SK-N-SH (cell line): ENCODE results near the gene ARHGEF4. TPM values are rescaled to one million over a fixed set of nuclear protein-coding genes. Genes with fewer than 3 reads are reported as not detected.

ENCODE experiments used
- CTCF ChIA-PET: fragments of 300-600, 350-600 bp; formaldehyde crosslinking; extraction: SDS; loops from one replicate; lab custom pipeline; 2021; lab: Yijun Ruan, JAX
- POLR2A ChIA-PET: fragments of 350-600 bp; sonication (Branson Sonifier 250); formaldehyde crosslinking; extraction: SDS; loops from one replicate; lab custom pipeline; 2020; ENCODE audit warnings: antibody characterized with exemption, inconsistent platforms; lab: Yijun Ruan, JAX
- DNase-seq: peaks from one replicate; pipeline ENCODE4 v3.0.0; 2012
- H2AFZ ChIP-seq: fragments of 200-600 bp; sonication (generic); 2 replicates; pipeline ENCODE4 v1.8.1; 2016; ENCODE audit warnings: antibody characterized with exemption, mild to moderate bottlenecking, low read depth
- H3F3A ChIP-seq: fragments of 200-600 bp; sonication (generic); replicated peaks from 2 replicates; pipeline ENCODE3; 2016; ENCODE audit warnings: antibody characterized with exemption, mild to moderate bottlenecking; ENCODE audit not compliant: insufficient read depth
- H3K27ac ChIP-seq, 2 experiments: fragments of 200-500 bp in 1 of 2; fragments of 200-600 bp in 1 of 2; sonication (Bioruptor generic) in 1 of 2; sonication (generic), shearing (Covaris generic) in 1 of 2; 2 replicates each; pipeline versions ENCODE4 v1.5.1 to v1.6.1; 2014 to 2016; ENCODE audit warnings: low read depth in 2 of 2, inconsistent platforms in 1 of 2, low read length in 1 of 2, mild to moderate bottlenecking in 1 of 2, mixed read lengths in 1 of 2
- H3K27me3 ChIP-seq: fragments of 200-600 bp; sonication (generic), shearing (Covaris generic); 2 replicates; pipeline ENCODE4 v1.6.1; 2016; ENCODE audit warnings: mixed run types; ENCODE audit not compliant: insufficient read depth
- H3K36me3 ChIP-seq, 2 experiments: fragments of 200-500 bp in 1 of 2; fragments of 200-600 bp in 1 of 2; sonication (Bioruptor generic) in 1 of 2; sonication (generic) in 1 of 2; replicated peaks in 1 of 2; 2 replicates each; pipeline versions ENCODE3 to v1.5.1; 2014 to 2016; ENCODE audit warnings: low read length in 1 of 2, mild to moderate bottlenecking in 1 of 2; ENCODE audit not compliant: insufficient read depth in 2 of 2, control insufficient read depth in 1 of 2
- H3K4me1 ChIP-seq, 2 experiments: fragments of 200-500 bp in 1 of 2; fragments of 200-600 bp in 1 of 2; sonication (Bioruptor generic) in 1 of 2; sonication (generic), shearing (Covaris generic) in 1 of 2; 2 replicates each; pipeline versions ENCODE4 v1.5.1 to v1.6.1; 2014 to 2016; ENCODE audit warnings: low read depth in 1 of 2, low read length in 1 of 2, mixed run types in 1 of 2; ENCODE audit not compliant: insufficient read depth in 2 of 2, control insufficient read depth in 1 of 2
- H3K4me2 ChIP-seq: fragments of 200-600 bp; sonication (generic), shearing (Covaris generic); 2 replicates; pipeline ENCODE4 v1.6.1; 2017; ENCODE audit warnings: mixed run types
- H3K4me3 ChIP-seq, 2 experiments: fragments of 200-500 bp in 1 of 2; fragments of 200-600 bp in 1 of 2; sonication (Bioruptor generic) in 1 of 2; sonication (generic), shearing (Covaris generic) in 1 of 2; 2 replicates each; pipeline versions ENCODE4 v1.5.1 to v1.8.1; 2014 to 2016; ENCODE audit warnings: low read depth in 2 of 2, inconsistent platforms in 1 of 2, low read length in 1 of 2, mild to moderate bottlenecking in 1 of 2, mixed read lengths in 1 of 2, moderate library complexity in 1 of 2
- H3K79me2 ChIP-seq: fragments of 200-600 bp; sonication (generic); 2 replicates; pipeline ENCODE4 v1.8.1; 2017; ENCODE audit warnings: mild to moderate bottlenecking; ENCODE audit not compliant: insufficient read depth
- H3K9ac ChIP-seq: fragments of 200-600 bp; sonication (generic); 2 replicates; pipeline ENCODE4 v1.6.1; 2017; ENCODE audit warnings: mixed run types
- H3K9me2 ChIP-seq: fragments of 200-600 bp; sonication (generic); 2 replicates; pipeline ENCODE4 v1.6.1; 2017; ENCODE audit warnings: mixed run types
- H3K9me3 ChIP-seq: fragments of 200-600 bp; sonication (generic); 2 replicates; pipeline ENCODE4 v1.6.1; 2017; ENCODE audit warnings: mixed run types, mild to moderate bottlenecking, moderate library complexity
- H4K20me1 ChIP-seq: fragments of 200-600 bp; sonication (generic); 2 replicates; pipeline ENCODE4 v1.6.1; 2017; ENCODE audit warnings: mild to moderate bottlenecking, mixed run types; ENCODE audit not compliant: insufficient read depth
- EZH2phosphoT487 ChIP-seq: fragments of 200-600 bp; sonication (generic); IDR thresholded peaks from 2 replicates; pipeline ENCODE4 v1.6.1; 2017; ENCODE audit warnings: low read depth, mixed run types, mild to moderate bottlenecking, antibody characterized with exemption, moderate library complexity, borderline replicate concordance
- FOXJ3 ChIP-seq: sonication (generic); formaldehyde crosslinking; IDR thresholded peaks from 2 replicates; pipeline ENCODE4 v1.5.1; 2020; ENCODE audit warnings: mild to moderate bottlenecking, missing genetic modification reagents
- RCOR1 ChIP-seq: fragments of 150-350 bp; IDR thresholded peaks from 2 replicates; pipeline ENCODE4 v1.6.1; 2017; ENCODE audit warnings: antibody characterized with exemption, low read length
- WGBS: methylation state at CpG from one replicate; pipeline ENCODE4 v1.1.6; 2017; ENCODE audit warnings: low lambda C conversion rate; 5-methylcytosine and 5-hydroxymethylcytosine counted together
- polyA plus RNA-seq, 3 experiments: library from polyadenylated mRNA; depleted of rRNA; stranded (reverse); fragments of >200 nt; gene quantifications; 2 replicates each; pipeline ENCODE4 v1.2.3, GENCODE V29; 2012
- TF ChIP-seq, protein P1 (sequence below): IDR thresholded peaks from 2 replicates; pipeline ENCODE4 v1.4.0; 2012; ENCODE audit warnings: low read depth, borderline replicate concordance

Gene ARHGEF4
- polyA plus RNA-seq, 1 of the 3 experiments (the other 2 are of a cell fraction) = 2.3 TPM

DNA sequence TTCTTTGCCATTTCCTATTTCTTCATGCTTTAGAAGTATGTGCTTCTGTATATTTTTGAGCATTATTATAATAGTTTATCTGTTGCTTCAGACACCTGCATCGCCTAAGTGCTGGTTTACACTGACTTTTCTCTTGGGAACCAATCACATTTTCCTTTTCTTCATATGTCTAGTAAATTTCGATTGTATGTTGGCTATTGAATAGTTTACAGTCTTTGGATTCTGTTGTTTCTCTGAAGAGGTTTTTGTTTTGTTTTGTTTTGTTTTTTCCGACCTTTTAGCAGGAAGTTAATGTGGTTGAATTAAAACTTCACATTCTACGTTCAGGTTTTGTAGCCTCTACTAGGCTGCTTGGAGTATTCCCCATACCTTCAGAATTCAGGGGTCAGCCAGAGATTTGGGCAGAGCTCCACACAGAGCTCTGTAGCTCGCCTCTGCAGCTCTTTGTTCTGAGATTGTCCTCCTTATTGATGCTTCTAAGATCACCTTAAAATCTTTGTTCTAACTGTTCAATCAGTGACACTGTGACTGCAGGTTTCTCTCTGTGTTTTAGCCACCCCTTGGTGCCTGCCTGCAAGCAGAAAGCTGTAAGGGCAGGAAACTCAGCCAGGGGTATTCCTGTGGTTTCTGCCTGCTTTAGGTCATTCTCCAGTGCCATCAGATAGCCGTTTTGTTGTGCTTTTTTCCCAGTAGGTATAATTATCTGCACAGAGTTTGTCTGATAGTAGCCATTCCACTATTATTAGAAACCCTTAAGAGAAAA lies 173.2 kb downstream of the ARHGEF4 start:
- H3K27me3 ChIP-seq = no peaks in the 10 kb centered on the region; the same call in 1 of the 2 replicates
- WGBS = 26% methylated on average over 6 of the region's 6 CpGs
- CTCF ChIA-PET = interaction anchor here (0.8 kb wide), 1 partner anchor 45 kb away, joined by 4 read pairs; no protein-coding TSS in a partner anchor
- no peaks in the 10 kb centered on the region for H3K9me2 ChIP-seq
- H3K79me2 ChIP-seq = no peaks in the 10 kb centered on the region
- no peak for TF ChIP-seq FOXJ3 (CRISPR knock-in tag)
- DNase-seq = no peak
- POLR2A ChIA-PET = no interaction called here
- no peak overlapping the region for H2AFZ ChIP-seq
- no peaks in the 10 kb centered on the region for H4K20me1 ChIP-seq
- no peak overlapping the region for H3K9ac ChIP-seq
- H3K27ac ChIP-seq = no peak overlapping the region
- H3K4me3 ChIP-seq = no peak overlapping the region
- H3K9me3 ChIP-seq = no peaks in the 10 kb centered on the region
- peaks cover 0 to 7% of the 10 kb centered on the region in 2 experiments; a peak in 1 of 4 replicates for H3K4me1 ChIP-seq
- no peaks in the 10 kb centered on the region for H3K36me3 ChIP-seq
- H3K4me2 ChIP-seq = no peak overlapping the region
- H3F3A ChIP-seq = no peaks in the 10 kb centered on the region

DNA sequence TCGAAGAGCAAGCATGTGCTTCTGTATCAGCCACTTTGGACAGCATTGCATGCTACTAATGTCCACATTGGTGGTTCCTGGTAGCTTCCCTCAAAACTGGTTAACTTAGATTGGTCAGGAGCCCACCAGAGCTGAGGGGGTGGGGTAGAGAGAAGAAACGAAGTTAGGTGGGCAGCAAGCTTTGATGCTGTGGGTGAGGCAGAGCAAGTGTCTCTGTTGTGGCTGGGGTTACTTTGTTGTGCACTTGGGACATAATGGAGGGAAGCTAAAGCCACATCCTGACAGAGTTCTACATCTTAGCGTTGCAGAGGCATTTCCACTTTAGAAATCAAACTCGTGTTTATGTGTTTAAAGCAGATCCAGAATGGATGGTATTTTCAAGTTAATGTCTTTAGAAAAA lies 173.9 kb downstream of the ARHGEF4 start:
- peaks cover 0 to under 1% of the 10 kb centered on the region in 2 experiments; a peak in 1 of 4 replicates for H3K4me1 ChIP-seq
- no peak overlapping the region for H3K4me3 ChIP-seq
- no peak for DNase-seq
- no peak overlapping the region for H3K4me2 ChIP-seq
- H3K9ac ChIP-seq = no peak overlapping the region
- H3K27me3 ChIP-seq = no peaks in the 10 kb centered on the region; the same call in 1 of the 2 replicates
- H3K36me3 ChIP-seq = no peaks in the 10 kb centered on the region
- TF ChIP-seq, protein P1, sequence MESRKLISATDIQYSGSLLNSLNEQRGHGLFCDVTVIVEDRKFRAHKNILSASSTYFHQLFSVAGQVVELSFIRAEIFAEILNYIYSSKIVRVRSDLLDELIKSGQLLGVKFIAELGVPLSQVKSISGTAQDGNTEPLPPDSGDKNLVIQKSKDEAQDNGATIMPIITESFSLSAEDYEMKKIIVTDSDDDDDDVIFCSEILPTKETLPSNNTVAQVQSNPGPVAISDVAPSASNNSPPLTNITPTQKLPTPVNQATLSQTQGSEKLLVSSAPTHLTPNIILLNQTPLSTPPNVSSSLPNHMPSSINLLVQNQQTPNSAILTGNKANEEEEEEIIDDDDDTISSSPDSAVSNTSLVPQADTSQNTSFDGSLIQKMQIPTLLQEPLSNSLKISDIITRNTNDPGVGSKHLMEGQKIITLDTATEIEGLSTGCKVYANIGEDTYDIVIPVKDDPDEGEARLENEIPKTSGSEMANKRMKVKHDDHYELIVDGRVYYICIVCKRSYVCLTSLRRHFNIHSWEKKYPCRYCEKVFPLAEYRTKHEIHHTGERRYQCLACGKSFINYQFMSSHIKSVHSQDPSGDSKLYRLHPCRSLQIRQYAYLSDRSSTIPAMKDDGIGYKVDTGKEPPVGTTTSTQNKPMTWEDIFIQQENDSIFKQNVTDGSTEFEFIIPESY = no peak
- H3F3A ChIP-seq = no peaks in the 10 kb centered on the region
- no peaks in the 10 kb centered on the region for H4K20me1 ChIP-seq
- H3K9me3 ChIP-seq = no peaks in the 10 kb centered on the region
- H3K9me2 ChIP-seq = no peaks in the 10 kb centered on the region
- H3K27ac ChIP-seq = no peak overlapping the region
- no peak overlapping the region for H2AFZ ChIP-seq
- ChIA-PET CTCF (no interaction called here), POLR2A (no interaction called here)
- no peaks in the 10 kb centered on the region for H3K79me2 ChIP-seq
- WGBS = 40% methylated on average over 4 of the region's 4 CpGs

DNA sequence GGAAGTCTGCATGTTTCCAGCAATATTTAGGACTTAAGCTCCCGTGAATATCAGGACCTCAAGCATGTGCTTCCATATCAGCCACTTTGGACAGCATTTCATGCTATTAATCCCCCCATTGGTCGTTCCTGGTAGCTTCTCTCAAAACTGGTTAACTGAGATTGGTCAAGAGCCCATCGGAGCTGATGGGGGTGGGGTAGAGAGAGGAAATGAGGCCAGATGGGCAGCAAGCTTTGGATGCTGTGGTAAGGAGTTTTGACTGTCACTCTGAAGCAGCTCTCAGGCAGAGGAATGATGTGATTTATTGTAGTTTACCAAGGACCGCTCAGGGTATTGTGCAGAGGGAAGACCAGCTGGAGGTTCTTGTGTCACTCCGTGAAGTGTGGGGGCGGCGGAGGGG lies 174.8 kb downstream of the ARHGEF4 start:
- TF ChIP-seq EZH2phosphoT487 (no peak), RCOR1 (no peak)
- Histone ChIP-seq H3K9me3 (no peaks in the 10 kb centered on the region), H3F3A (no peaks in the 10 kb centered on the region), H3K9me2 (no peaks in the 10 kb centered on the region), H3K4me3 (no peak overlapping the region), H3K4me1 (no peaks in the 10 kb centered on the region; a peak in 1 of 4 replicates), H2AFZ (no peak overlapping the region), H3K36me3 (no peaks in the 10 kb centered on the region), H3K27me3 (no peaks in the 10 kb centered on the region; the same call in 1 of the 2 replicates), H3K27ac (no peak overlapping the region), H4K20me1 (no peaks in the 10 kb centered on the region), H3K79me2 (no peaks in the 10 kb centered on the region), H3K4me2 (no peak overlapping the region), H3K9ac (no peak overlapping the region)
- POLR2A ChIA-PET = no interaction called here
- DNase-seq = no peak
- CTCF ChIA-PET = interaction anchor here (1.1 kb wide), 1 partner anchor 10 kb away, joined by 4 read pairs; no protein-coding TSS in a partner anchor
- 54% methylated on average over 7 of the region's 7 CpGs for WGBS
